SHP77 treated with DMSO at 0.1 percent for 48 hours (cell line): ENCODE data around the gene PGM2.
"Not testable (repeated sequence)": the region's sequence is repeated elsewhere in the genome, so short reads cannot be mapped to it uniquely, and the experiment has no call there.

Source experiments
- DNase-seq: peaks from one replicate; lab custom pipeline; 2025; lab: John Stamatoyannopoulos, UW

The PGM2 gene

GRCh38 chr4:37818752-37819151, 7.7 kb upstream of the PGM2 start:
- no peak for DNase-seq

- DNase-seq = not testable (repeated sequence)
Observed at GRCh38 chr4:37820458-37820857, 6.0 kb upstream of the PGM2 start.

GRCh38 chr4:37821953-37822605, 4.4 kb upstream of the PGM2 start:
- DNase-seq = no peak

GRCh38 chr4:37825501-37825900, 985 bp upstream of the PGM2 start:
- DNase-seq = not testable (repeated sequence)

GRCh38 chr4:37825968-37826294, 555 bp upstream of the PGM2 start:
- DNase-seq = no peak

GRCh38 chr4:37827030-37827685, 672 bp downstream of the PGM2 start:
- no peak for DNase-seq

GRCh38 chr4:37827802-37828321, 1.4 kb downstream of the PGM2 start:
- DNase-seq = no peak

GRCh38 chr4:37828843-37829242, 2.4 kb downstream of the PGM2 start:
- DNase-seq = no peak

GRCh38 chr4:37830640-37831039, 4.2 kb downstream of the PGM2 start:
- DNase-seq = no peak

GRCh38 chr4:37835031-37835430, 8.5 kb downstream of the PGM2 start:
- DNase-seq = no peak

- no peak for DNase-seq
Observed at GRCh38 chr4:37835806-37836205, 9.3 kb downstream of the PGM2 start.

GRCh38 chr4:37836274-37836673, 9.8 kb downstream of the PGM2 start:
- DNase-seq = no peak

- DNase-seq = no peak
Observed at GRCh38 chr4:37836838-37837440, 10.5 kb downstream of the PGM2 start.

- no peak for DNase-seq
Observed at GRCh38 chr4:37837446-37837845, 11.0 kb downstream of the PGM2 start.

- DNase-seq = no peak
Observed at GRCh38 chr4:37839426-37839825, 12.9 kb downstream of the PGM2 start.

- DNase-seq = no peak
Observed at GRCh38 chr4:37844204-37844603, 17.7 kb downstream of the PGM2 start.

- DNase-seq = no peak
Observed at GRCh38 chr4:37845201-37845600, 18.7 kb downstream of the PGM2 start.

- DNase-seq = no peak
Observed at GRCh38 chr4:37847311-37847884, 20.9 kb downstream of the PGM2 start.

- DNase-seq = no peak
Observed at GRCh38 chr4:37852376-37852775, 25.9 kb downstream of the PGM2 start.

GRCh38 chr4:37858112-37858511, 31.6 kb downstream of the PGM2 start:
- no peak for DNase-seq

- DNase-seq = no peak
Observed at GRCh38 chr4:37858872-37859271, 32.4 kb downstream of the PGM2 start.

- DNase-seq = no peak
Observed at GRCh38 chr4:37860266-37860665, 33.8 kb downstream of the PGM2 start.

- no peak for DNase-seq
Observed at GRCh38 chr4:37862961-37863360, 36.5 kb downstream of the PGM2 start.
